Body of pancreas (tissue), 4 donors: ENCODE data around the gene STK40. TPM values are rescaled to one million over a fixed set of nuclear protein-coding genes. Genes with fewer than 3 reads are reported as not detected.

ENCODE experiments used
- ATAC-seq: fragments of 150-250 bp; one replicate; pipeline ENCODE4 v1.9.1; 2016
- DNase-seq, 4 donors: peaks; one replicate each; pipeline ENCODE4 v3.0.0-alpha.2; 2019
- H3K27ac ChIP-seq, 4 donors: fragments of 200-600 bp; sonication (generic); 1 replicate in 3 of 4; 2 replicates in 1 of 4; pipeline versions ENCODE4 v1.5.1 to v1.6.1; 2016 to 2019; ENCODE audit warnings: mild to moderate bottlenecking in 1 of 4, mixed read lengths in 1 of 4, moderate library complexity in 1 of 4
- H3K27me3 ChIP-seq, 2 donors: fragments of 200-600 bp; sonication (generic); one replicate each; pipeline ENCODE4 v1.6.0; 2016; ENCODE audit warnings: mild to moderate bottlenecking in 1 of 2
- H3K36me3 ChIP-seq, 2 donors: fragments of 200-600 bp; sonication (generic); replicated peaks in 1 of 2; 2 replicates each; pipeline ENCODE4 v1.5.1; 2016; ENCODE audit warnings: low read depth in 2 of 2; ENCODE audit not compliant: insufficient read depth in 1 of 2
- H3K4me1 ChIP-seq: fragments of 200-600 bp; sonication (generic); one replicate; pipeline ENCODE4 v1.6.0; 2016
- H3K4me3 ChIP-seq, 2 donors: fragments of 200-600 bp; sonication (generic); 1 replicate in 1 of 2; 2 replicates in 1 of 2; pipeline ENCODE4 v1.5.1; 2016 to 2019
- H3K9me3 ChIP-seq, 3 donors: fragments of 200-600 bp; sonication (generic); 1 replicate in 2 of 3; 2 replicates in 1 of 3; pipeline ENCODE4 v1.5.1; 2016
- POLR2A ChIP-seq, 3 donors: fragments of 450-650 bp; IDR thresholded peaks; one replicate each; pipeline ENCODE4 v1.6.1; 2016; ENCODE audit warnings: antibody characterized with exemption in 3 of 3, mild to moderate bottlenecking in 2 of 3
- WGBS, 2 donors: methylation state at CpG; one replicate each; pipeline ENCODE4 v1.1.5; 2017; 5-methylcytosine and 5-hydroxymethylcytosine counted together
- intact Hi-C: fragments of 100-400 bp; cut with DNase I; formaldehyde crosslinking; loops from one replicate; pipeline ENCODE4 v1.15.1; 2023
- total RNA-seq, 2 donors: library from RNA; depleted of rRNA; stranded (reverse); fragments of >200 nt; gene quantifications; one replicate each; pipeline ENCODE4 v1.1.0, GENCODE V29; 2016
- TF ChIP-seq, protein P1 (sequence below), 7 experiments: fragments of 450-650 bp in 4 of 7; fragments of 200-600 bp in 3 of 7; sonication (generic) in 3 of 7; IDR thresholded peaks; one replicate each; pipeline ENCODE4 v1.5.1; 2016 to 2019; ENCODE audit warnings: antibody characterized with exemption in 7 of 7

The STK40 gene
- total RNA-seq, 2 donors from 2014 or later = 25.2 to 30.3 TPM

- H3K4me1 ChIP-seq = no peaks in the 10 kb centered on the region
- WGBS, 2 donors = 80 to 87% methylated on average over 9 of the region's 9 CpGs
- no peaks in the 10 kb centered on the region for H3K27me3 ChIP-seq
- H3K27ac ChIP-seq = no peak overlapping the region
- H3K9me3 ChIP-seq = no peaks in the 10 kb centered on the region
- ATAC-seq = no peak
- no peak for DNase-seq
- H3K36me3 ChIP-seq = no peaks in the 10 kb centered on the region
- TF ChIP-seq POLR2A (IDR thresholded peaks at IDR 0.05) = no peak
- TF ChIP-seq, protein P1, sequence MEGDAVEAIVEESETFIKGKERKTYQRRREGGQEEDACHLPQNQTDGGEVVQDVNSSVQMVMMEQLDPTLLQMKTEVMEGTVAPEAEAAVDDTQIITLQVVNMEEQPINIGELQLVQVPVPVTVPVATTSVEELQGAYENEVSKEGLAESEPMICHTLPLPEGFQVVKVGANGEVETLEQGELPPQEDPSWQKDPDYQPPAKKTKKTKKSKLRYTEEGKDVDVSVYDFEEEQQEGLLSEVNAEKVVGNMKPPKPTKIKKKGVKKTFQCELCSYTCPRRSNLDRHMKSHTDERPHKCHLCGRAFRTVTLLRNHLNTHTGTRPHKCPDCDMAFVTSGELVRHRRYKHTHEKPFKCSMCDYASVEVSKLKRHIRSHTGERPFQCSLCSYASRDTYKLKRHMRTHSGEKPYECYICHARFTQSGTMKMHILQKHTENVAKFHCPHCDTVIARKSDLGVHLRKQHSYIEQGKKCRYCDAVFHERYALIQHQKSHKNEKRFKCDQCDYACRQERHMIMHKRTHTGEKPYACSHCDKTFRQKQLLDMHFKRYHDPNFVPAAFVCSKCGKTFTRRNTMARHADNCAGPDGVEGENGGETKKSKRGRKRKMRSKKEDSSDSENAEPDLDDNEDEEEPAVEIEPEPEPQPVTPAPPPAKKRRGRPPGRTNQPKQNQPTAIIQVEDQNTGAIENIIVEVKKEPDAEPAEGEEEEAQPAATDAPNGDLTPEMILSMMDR (IDR thresholded peaks at IDR 0.05) = no peak
- intact Hi-C loops = no loop called here
- H3K4me3 ChIP-seq = no peak overlapping the region
These were observed 55.9 kb downstream of the STK40 start for GRCh38 chr1:36329817-36330216.

DNA sequence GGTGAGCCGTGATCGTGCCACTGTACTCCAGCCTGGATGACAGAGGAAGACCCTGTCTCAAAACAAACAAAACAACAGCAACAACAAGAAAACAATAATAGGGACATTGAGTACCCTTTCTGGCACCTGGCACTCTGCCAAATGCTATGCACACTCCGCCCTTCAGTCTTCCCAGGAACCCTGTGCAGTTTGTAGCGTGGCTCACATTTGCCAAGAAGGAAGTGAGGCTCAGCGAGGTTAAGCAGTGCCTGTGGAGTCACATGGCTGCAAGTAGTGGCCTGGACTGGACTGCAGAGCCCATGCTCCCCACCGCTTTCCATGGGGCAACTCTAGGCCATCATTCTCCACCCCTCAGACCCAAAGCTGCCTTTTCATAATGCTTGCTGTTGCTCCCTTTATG, 57.0 kb downstream of the STK40 start:
- Histone ChIP-seq H3K27me3 (no peaks in the 10 kb centered on the region), H3K4me3 (no peak overlapping the region), H3K4me1 (peaks cover 8% of the 10 kb centered on the region), H3K9me3 (no peaks in the 10 kb centered on the region), H3K36me3 (no peaks in the 10 kb centered on the region), H3K27ac (no peak overlapping the region)
- no peak for ATAC-seq
- no peak for TF ChIP-seq POLR2A (IDR thresholded peaks at IDR 0.05)
- TF ChIP-seq, protein P1 (IDR thresholded peaks at IDR 0.05) = no peak
- peak in 1 of 4 donors; percentile 45 for DNase-seq
- 63 to 85% methylated on average over 5 to 6 of the region's 6 CpGs for WGBS, 2 donors
- intact Hi-C loops = no loop called here

DNA sequence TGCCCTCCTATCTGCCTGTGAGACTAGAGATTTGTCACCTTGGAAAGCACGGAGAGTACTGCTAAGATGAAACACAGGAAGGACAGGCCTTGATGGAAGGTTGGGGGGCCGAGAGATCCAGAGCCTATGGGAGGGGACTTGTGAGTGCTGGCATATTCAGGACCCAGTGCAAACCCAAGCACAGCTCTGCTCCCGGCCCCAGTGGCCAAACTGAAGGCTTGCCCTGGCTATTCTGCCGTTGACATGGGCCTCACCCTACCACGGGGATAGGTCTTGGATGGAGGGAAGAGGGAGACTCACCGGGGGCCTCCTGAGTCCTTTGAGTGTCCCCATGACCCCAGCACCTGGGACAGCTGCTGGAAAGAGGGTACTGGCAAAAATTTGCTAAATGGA, 57.6 kb downstream of the STK40 start:
- no peaks in the 10 kb centered on the region for H3K9me3 ChIP-seq
- intact Hi-C loops = no loop called here
- H3K4me1 ChIP-seq = peaks cover 8% of the 10 kb centered on the region
- no peak for DNase-seq
- 43 to 82% methylated on average over 1 to 6 of the region's 6 CpGs for WGBS, 2 donors
- ATAC-seq = no peak
- no peaks in the 10 kb centered on the region for H3K36me3 ChIP-seq
- H3K4me3 ChIP-seq = no peak overlapping the region
- H3K27me3 ChIP-seq = no peaks in the 10 kb centered on the region
- TF ChIP-seq POLR2A (IDR thresholded peaks at IDR 0.05) = no peak
- TF ChIP-seq, protein P1 (IDR thresholded peaks at IDR 0.05) = no peak
- no peak overlapping the region for H3K27ac ChIP-seq

DNA sequence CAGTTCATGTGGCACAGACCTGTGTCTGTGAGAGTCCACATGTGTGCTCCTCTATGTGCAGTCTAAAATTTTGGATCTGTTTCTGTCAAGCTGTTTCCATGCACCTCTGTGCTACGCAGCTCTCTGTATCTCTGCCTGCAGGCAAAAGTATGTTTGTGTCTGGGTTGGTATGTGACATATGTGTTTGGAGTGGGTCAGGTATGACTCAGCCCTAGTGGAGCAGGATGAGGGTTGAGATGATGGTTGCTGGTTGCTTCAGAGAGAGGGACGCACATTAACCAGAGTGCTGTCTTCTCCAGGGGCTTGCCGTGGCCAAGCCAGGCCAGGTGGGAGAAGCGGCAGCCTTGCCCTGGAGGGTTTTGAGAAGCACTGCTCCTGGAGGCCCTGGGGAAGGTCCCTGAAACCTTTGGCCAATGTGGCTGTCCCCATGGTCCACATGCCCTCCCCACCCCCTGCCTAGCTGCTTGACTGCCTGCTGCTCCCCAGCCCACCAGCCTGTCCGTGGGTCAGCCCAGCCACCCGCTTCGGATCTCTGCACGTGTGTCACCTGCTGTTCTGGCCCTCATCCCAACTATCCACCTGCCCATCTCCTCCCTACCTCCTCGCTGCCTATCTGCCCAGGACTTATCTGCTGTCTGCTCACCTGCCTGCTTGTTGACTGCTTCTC, 58.2 kb downstream of the STK40 start:
- Histone ChIP-seq H3K9me3 (no peaks in the 10 kb centered on the region), H3K27ac (no peak overlapping the region), H3K4me1 (peaks cover 14% of the 10 kb centered on the region), H3K4me3 (no peak overlapping the region), H3K36me3 (no peaks in the 10 kb centered on the region), H3K27me3 (no peaks in the 10 kb centered on the region)
- DNase-seq = no peak
- intact Hi-C loops = no loop called here
- no peak for TF ChIP-seq POLR2A (IDR thresholded peaks at IDR 0.05)
- TF ChIP-seq, protein P1 (IDR thresholded peaks at IDR 0.05) = no peak
- WGBS, 2 donors = 33 to 73% methylated on average over 4 to 9 of the region's 9 CpGs
- no peak for ATAC-seq

- H3K27me3 ChIP-seq = no peaks in the 10 kb centered on the region
- no peaks in the 10 kb centered on the region for H3K9me3 ChIP-seq
- peaks cover 18% of the 10 kb centered on the region for H3K4me1 ChIP-seq
- H3K27ac ChIP-seq = no peak overlapping the region
- intact Hi-C loops = no loop called here
- WGBS, 2 donors = 40 to 47% methylated on average over 6 of the region's 6 CpGs
- TF ChIP-seq POLR2A (IDR thresholded peaks at IDR 0.05) = no peak
- TF ChIP-seq, protein P1 (IDR thresholded peaks at IDR 0.05) = no peak
- H3K4me3 ChIP-seq = no peak overlapping the region
- no peaks in the 10 kb centered on the region for H3K36me3 ChIP-seq
- ATAC-seq (no peak), DNase-seq (no peak)
These were observed 59.2 kb downstream of the STK40 start for GRCh38 chr1:36326499-36326898.
